ENCODE measurements around the gene TRPV3. TPM values are rescaled to one million over a fixed set of nuclear protein-coding genes. Genes with fewer than 3 reads are reported as not detected.

TRPV3 gene
- total and polyA plus RNA-seq, 2 of the 8 experiments (the other 6 are each of a cell fraction or from before 2014, with no cell fraction given): 0.56 to 1.0 TPM

GRCh38 chr17:3531266-3532101 lies 26.1 kb downstream of the TRPV3 start:
- H3K4me1 ChIP-seq (replicated peaks in 1 of 4; ENCODE audit: control insufficient read depth in 3 of 4, insufficient read depth in 4 of 4, low read length in 3 of 4): peaks cover 0 to 17% (median 10%) of the 10 kb centered on the region in 4 experiments; a peak in 6 of 7 replicates
- H2AFZ ChIP-seq (ENCODE audit: low read length): no peak overlapping the region
- H3K23me2 ChIP-seq (ENCODE audit: low read depth, low read length): peaks cover 9% of the 10 kb centered on the region; the same call in 1 of the 2 replicates
- H3K36me3 ChIP-seq (ENCODE audit: control insufficient read depth in 2 of 4, insufficient read depth in 4 of 4, low read length in 3 of 4): no peaks in the 10 kb centered on the region
- H2BK5ac ChIP-seq (ENCODE audit: low read depth, low read length): no peak overlapping the region
- H4K91ac ChIP-seq (replicated peaks; ENCODE audit: insufficient read length, low read length): peak overlapping the region; percentile 3
- no peak overlapping the region for H2BK15ac ChIP-seq (ENCODE audit: low read length)
- H4K8ac ChIP-seq (ENCODE audit: extremely low read depth, insufficient read depth, low read length): 0 out of 2 replicates have a peak overlapping the region, but pooled peaks have one; percentile 7
- H2BK12ac ChIP-seq (ENCODE audit: low read depth, low read length): 0 out of 2 replicates have a peak overlapping the region, but pooled peaks have one; percentile 7
- no peak overlapping the region for H3K27ac ChIP-seq (ENCODE audit: low read depth, low read length)
- H3K18ac ChIP-seq (ENCODE audit: extremely low read depth, low read length): no peak overlapping the region; the same call in none of the 2 replicates
- no peak for FAIRE-seq
- peak overlapping the region; percentile 13 for H3K4ac ChIP-seq (replicated peaks; ENCODE audit: insufficient read length, low read depth, low read length)
- no peak overlapping the region for H3K4me3 ChIP-seq (ENCODE audit: extremely low read depth in 1 of 4, insufficient read depth in 2 of 4, low read depth in 3 of 4, low read length in 4 of 4)
- no peak overlapping the region for H2BK20ac ChIP-seq (ENCODE audit: low read length)
- no peaks in the 10 kb centered on the region for H3K9me3 ChIP-seq (ENCODE audit: insufficient read depth in 2 of 2, low read depth in 1 of 2, low read length in 1 of 2)
- no peak overlapping the region for H2AK5ac ChIP-seq (ENCODE audit: low read depth, low read length)
- H3K9ac ChIP-seq (replicated peaks in 1 of 4; ENCODE audit: extremely low read depth in 1 of 4, low read depth in 3 of 4, low read length in 3 of 4): no peak overlapping the region
- no peaks in the 10 kb centered on the region for H3K79me1 ChIP-seq (ENCODE audit: low read depth, low read length)
- DNase-seq (ENCODE audit: low read depth in 1 of 2, low spot score in 2 of 2): no peak
- H4K5ac ChIP-seq (ENCODE audit: insufficient read length, low read depth, low read length): no peak overlapping the region
- no peak overlapping the region for H3K23ac ChIP-seq (ENCODE audit: insufficient read length)
- no peak overlapping the region for H3K14ac ChIP-seq (ENCODE audit: insufficient read length)
- no peak overlapping the region for H3K56ac ChIP-seq (replicated peaks; ENCODE audit: insufficient read length, low read depth, low read length)
- ChIA-PET POLR2A (ENCODE audit: partially characterized antibody) (no interaction called here), CTCF (ENCODE audit: partially characterized antibody) (interaction anchor here (0.8 to 1.1 kb wide), 3 partner anchors 116 to 482 kb away, joined by 3 read pairs; no protein-coding TSS in a partner anchor)
- no peaks in the 10 kb centered on the region for H3K79me2 ChIP-seq (ENCODE audit: control insufficient read depth in 1 of 2, insufficient read depth in 2 of 2, low read length in 2 of 2)
- WGBS, 2 experiments (ENCODE audit: extremely low coverage in 1 of 2, insufficient coverage in 1 of 2, insufficient read length in 1 of 2, insufficient replicate concordance in 2 of 2, low coverage in 1 of 2, low lambda C conversion rate in 2 of 2, missing lambda C conversion rate in 1 of 2): 88% methylated on average over 20 of the region's 21 CpGs; no CpG with 5 or more reads in 1 of the 2 experiments
- H4K20me1 ChIP-seq (replicated peaks in 1 of 2; ENCODE audit: control insufficient read depth in 1 of 2, insufficient read depth in 2 of 2, low read length in 2 of 2): no peaks in the 10 kb centered on the region
- no peak overlapping the region for H3K4me2 ChIP-seq (ENCODE audit: insufficient read depth in 1 of 2, low read depth in 2 of 2, low read length in 2 of 2)
- no peaks in the 10 kb centered on the region for H3K27me3 ChIP-seq (replicated peaks in 1 of 4; ENCODE audit: control insufficient read depth in 3 of 4, extremely low read depth in 1 of 4, insufficient read depth in 3 of 4, low read length in 3 of 4)
- H2BK120ac ChIP-seq (replicated peaks; ENCODE audit: low read depth, low read length): no peak overlapping the region
- TF ChIP-seq MAFK (IDR thresholded peaks at IDR 0.05; ENCODE audit: low read depth, low read length) (no peak), POLR2A (IDR thresholded peaks at IDR 0.05; ENCODE audit: control extremely low read depth in 1 of 2, low read depth in 2 of 2, low read length in 2 of 2) (no peak), ASH2L (IDR thresholded peaks at IDR 0.05; ENCODE audit: low read length) (no peak), SIX5 (IDR thresholded peaks at IDR 0.05; ENCODE audit: low read depth, low read length) (no peak), GABPA (IDR thresholded peaks at IDR 0.05; ENCODE audit: borderline replicate concordance, insufficient read depth, low read length) (no peak), SP1 (IDR thresholded peaks at IDR 0.05; ENCODE audit: low read depth, low read length) (no peak), SIN3A (conservative IDR thresholded peaks at IDR 0.05 in 1 of 2, IDR thresholded peaks at IDR 0.05 in 1 of 2; ENCODE audit: low read depth in 1 of 2, low read length in 2 of 2) (no peak), TBP (IDR thresholded peaks at IDR 0.05; ENCODE audit: low read depth, low read length) (no peak)
- TF ChIP-seq, protein P1, sequence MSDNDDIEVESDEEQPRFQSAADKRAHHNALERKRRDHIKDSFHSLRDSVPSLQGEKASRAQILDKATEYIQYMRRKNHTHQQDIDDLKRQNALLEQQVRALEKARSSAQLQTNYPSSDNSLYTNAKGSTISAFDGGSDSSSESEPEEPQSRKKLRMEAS (IDR thresholded peaks at IDR 0.05): no peak
- TF ChIP-seq, protein P2, sequence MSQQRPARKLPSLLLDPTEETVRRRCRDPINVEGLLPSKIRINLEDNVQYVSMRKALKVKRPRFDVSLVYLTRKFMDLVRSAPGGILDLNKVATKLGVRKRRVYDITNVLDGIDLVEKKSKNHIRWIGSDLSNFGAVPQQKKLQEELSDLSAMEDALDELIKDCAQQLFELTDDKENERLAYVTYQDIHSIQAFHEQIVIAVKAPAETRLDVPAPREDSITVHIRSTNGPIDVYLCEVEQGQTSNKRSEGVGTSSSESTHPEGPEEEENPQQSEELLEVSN (IDR thresholded peaks at IDR 0.05): no peak

All from H1 (cell line).